HG03442 (cell line): ENCODE results near the gene E2F2.
"Not testable (repeated sequence)": the region's sequence is repeated elsewhere in the genome, so short reads cannot be mapped to it uniquely, and the experiment has no call there.

ENCODE experiments used
- ATAC-seq: cut with Tn5 transposase; IDR thresholded peaks from one replicate; pipeline ENCODE4 v1.9.1; 2021; ENCODE audit warnings: mild to moderate bottlenecking, moderate library complexity; ENCODE audit not compliant: unreplicated experiment

Gene E2F2

DNA sequence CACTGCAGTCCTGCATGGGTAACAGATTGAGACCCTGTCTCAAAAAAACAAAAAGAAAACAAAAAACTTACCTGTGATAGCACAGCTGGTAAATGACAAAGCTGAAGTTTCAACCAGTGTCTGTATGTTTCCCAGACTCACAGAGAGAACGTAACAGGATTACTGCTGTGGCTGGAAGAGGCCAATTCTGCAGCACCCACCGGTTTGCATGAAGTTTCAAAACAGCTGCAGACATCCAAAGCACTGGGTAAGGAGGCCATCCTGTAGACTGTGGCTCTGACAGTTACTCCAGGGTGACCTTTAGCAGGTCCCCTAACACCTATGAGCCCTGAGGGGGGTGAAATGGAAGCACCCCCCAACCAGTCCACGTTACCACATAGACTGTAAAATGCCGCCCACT, 20.8 kb upstream of the E2F2 start:
- ATAC-seq: no peak

DNA sequence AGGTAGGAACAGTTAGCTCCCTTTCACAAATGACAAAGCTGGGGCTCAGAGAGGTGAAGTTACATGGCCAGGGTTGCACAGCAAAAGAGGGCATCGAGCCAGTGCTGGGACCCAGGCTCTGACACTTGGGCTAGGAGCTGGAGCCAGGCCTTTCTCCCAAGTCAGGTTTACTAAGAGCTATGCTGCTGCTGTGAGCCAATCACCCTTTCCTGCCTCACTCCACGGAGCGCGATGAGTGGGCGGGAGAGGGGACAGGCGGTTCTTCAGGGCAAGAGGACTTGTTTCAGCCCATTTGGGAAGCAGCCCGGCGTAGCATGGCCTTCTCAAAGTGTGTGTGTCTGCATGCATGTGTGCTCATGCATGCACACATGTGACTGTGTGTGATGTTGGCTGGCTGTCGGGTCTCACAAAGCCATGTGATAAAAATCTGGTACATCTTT, 17.7 kb upstream of the E2F2 start:
- no peak for ATAC-seq

DNA sequence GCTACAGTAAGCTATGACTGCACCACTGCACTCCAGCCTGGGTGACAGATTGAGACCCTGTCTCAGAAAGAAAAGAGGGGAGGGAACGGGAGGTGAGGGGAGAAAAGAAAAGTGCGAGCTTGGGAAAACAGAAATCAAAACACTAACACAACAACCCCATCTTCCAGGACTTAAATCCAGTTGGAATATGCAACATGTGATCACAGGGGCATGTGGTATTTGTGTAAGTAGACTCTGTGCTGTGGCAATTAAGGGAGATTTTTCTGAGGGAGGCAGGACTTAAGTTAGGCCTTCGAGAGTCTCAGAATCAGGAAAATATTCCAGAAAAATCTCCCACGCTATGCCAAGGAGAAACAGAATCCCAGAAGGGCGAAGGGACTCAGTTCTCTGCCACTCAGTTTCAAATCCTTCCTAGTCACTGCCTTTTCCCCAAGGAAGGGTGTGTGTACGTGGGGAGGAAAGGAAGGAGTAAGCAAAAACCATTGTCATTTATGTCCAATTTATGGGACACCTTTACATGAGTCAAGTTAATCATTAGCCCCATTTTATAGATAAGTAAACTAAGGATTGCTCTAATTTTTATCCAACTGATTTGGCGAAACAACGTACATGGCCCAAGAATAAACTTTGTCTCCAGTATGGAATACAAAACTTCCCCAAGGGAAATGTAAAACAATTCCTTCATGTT, 16.0 kb upstream of the E2F2 start:
- ATAC-seq: no peak

DNA sequence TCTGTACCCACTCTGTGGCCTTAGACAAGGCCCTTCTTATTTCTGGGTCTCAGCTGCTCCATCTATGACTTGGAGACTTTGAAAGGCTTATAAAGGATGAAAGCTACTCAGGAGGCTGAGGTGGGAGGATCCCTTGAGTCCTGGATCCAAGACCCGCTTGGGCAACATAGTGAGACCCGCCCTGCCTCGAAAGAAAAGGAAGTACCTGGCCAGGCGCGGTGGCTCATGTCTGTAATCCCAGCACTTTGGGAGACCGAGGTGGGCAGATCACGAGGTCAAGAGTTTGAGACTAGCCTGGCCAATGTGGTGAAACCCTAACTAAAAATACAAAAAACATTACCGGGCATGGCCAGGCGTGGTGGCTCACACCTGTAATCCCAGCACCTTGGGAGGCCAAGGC, 14.8 kb upstream of the E2F2 start:
- no peak for ATAC-seq

DNA sequence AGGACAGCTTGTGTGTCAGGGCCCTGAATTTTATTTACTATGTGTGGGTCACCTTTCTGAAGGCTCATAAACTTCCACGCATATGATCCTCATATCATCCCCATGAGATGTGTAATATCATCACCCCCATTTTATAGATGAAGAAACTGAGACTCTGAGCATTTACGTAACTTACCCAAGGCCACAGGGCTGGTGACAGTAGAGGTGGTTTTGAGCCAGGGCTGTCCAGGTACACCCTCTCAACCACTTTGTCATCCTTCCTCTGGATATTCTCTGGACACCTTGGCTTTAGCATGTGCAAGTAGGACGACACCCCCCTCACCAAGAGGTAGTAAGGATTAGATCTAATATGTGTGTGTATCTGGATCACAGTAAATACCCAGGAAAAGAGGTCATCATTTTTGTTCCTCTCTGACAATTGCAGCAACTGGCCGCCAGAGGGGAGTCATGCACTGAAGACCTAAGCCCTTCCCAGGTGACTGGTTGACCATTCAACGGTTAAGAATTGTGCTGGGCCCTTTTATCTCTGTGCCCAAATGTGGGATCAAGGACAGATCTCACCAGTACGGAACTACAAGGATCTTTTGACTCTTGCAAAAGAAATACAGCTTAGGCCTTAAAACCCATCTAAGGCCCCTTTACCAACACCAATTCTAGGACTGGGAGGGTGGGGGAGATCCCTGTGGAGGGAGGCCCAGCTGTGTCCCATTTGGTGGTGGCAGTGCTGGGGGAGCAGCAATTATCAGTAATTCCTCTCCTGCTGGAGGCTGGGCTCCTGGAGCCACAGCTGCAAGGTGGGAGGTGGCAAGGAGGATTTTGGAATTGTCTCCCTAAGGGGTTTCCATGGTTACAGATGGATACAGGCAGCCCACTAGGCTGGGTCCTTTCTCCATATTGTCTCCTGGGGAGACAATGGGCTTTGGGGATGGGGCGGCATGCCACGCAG, 13.7 kb upstream of the E2F2 start:
- no peak for ATAC-seq

DNA sequence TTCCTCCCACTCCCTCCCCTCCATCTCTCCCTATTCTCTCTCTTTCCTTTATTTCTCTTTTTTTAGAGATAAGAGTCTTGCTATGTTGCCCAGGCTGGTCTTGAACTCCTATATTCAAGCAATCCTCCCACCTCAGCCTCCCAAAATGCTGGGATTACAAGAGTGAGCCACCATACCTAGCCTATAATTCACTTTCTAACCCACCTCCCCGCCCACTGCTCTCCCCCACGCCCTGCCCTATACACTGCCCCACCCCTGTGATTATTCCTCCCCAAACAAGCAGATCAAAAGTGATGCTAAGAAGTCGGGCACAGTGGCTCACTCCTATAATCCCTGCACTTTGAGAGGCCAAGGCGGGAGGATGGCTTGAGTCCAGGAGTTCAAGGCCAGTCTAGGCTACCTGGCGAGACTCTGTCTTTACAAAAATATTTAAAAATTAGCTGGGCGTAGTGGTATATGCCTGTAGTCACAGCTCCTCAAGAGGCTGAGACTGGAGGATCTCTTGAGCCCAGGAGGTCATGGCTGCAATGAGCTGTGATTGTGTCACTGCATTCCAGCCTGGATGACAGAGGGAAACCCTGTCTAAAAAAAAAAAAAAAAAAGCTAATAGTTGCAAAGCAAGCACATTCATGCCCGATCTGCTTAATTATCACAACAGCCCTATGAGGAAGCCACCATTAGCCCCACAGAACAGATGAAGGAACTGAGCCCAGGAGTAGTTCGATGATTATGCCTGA, 12.8 kb upstream of the E2F2 start:
- ATAC-seq: no peak

DNA sequence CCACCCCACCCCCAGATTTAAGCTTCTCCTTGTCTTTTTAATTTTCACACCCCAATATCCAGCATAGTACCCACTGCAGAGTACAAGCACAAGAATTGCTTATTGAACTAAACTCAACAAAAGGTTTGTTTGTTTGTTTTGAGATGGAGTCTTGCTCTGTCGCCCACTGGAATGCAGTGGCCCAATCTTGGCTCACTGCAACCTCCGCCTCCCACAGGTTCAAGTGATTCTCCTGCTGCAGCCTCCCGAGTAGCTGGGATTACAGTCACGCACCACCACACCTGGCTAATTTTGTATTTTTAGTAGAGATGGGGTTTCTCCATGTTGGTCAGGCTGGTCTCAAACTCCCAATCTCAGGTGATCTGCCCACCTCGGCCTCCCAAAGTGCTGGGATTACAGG, 11.9 kb upstream of the E2F2 start:
- not testable (repeated sequence) for ATAC-seq

DNA sequence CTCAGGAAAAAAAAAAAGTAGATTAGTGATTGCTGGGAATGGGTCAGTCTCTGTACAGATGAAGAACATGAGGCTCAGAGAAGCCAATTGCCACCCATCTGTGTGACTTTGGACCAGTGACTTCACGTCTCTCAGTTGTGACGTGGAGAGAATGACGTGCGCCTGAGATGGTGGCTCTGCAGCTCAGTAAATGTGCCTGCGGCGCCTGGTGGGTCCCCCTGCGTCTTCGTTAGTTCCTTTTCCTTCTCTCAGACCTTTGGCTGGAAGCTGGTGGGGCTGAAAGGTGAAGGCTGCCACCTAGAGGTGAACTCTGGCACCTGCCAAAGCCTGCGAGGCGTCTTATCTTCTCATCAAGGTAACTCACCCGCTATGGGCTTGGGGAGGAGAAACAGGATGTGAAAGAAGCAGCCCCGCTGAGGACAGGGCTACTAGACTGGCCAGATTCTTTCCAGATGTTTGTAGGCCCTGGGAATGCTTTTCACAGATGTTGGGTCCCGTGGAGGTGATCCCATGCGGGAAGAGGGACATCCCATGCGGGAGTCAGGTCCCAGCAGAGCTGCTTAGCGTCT, 8.7 kb upstream of the E2F2 start:
- peak; percentile 75 for ATAC-seq

DNA sequence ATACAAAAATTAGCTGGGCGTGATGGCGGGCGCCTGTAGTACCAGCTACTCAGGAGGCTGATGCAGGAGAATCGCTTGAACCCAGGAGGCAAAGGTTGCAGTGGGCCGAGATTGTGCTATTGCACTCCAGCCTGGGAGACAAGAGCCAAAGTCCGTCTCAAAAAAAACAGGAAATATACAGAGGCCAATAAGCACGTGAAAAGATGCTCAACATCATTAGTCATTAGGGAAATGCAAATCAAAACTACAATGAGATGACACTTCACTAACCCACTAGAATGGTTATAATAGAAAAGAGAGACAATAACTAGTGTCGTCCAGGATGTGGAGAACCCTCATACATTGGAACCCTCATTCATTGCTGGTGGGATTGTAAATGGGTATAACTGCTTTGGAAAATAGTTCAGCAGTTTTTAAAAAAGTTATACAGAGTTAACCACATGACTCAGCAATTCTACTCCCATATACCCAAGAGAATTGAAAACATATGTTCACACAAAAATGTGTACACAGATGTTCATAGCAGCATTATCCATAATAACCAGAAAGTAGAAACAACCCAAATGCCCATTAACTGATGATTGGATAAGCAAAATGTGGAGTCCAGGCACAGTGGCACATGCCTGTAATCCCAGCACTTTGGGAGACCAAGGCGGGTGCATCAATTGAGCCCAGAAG, 6.4 kb upstream of the E2F2 start:
- ATAC-seq: no peak

DNA sequence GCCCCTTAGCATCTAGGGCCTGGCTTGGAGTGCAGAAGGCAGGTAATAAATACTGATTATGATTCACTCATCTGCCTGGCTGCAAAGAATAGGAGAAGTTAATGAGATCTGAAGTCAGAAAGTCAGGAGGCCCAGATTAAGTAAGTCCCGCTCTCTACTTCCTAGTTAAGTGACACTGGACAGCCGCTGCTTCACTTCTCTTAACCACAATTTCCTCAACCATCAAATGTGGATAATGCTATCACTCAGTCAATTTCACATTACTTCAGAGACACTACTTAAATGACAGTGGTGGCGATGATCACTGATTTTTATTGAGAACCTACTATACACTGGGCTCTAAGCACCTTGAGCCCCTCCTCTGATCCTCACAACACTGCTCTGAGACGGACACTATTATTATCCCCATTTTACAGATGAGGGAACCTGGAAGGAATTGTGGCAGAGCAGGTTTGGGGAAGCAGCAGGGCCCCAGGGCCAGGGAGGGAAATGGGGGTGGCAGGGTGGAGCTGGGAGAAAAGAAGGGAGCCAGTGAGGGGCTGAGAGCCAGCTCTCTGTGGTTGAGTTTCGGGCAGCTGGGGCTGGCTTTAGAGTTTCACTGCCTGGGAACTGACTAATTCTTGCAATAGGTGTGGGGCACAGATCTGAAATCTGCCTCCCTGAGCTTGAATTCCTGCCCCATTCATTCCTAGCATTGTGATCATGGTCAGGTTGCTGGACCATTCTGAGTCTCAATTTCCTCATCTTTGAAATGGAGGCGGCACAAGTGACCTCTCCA, 2.4 kb upstream of the E2F2 start:
- no peak for ATAC-seq

DNA sequence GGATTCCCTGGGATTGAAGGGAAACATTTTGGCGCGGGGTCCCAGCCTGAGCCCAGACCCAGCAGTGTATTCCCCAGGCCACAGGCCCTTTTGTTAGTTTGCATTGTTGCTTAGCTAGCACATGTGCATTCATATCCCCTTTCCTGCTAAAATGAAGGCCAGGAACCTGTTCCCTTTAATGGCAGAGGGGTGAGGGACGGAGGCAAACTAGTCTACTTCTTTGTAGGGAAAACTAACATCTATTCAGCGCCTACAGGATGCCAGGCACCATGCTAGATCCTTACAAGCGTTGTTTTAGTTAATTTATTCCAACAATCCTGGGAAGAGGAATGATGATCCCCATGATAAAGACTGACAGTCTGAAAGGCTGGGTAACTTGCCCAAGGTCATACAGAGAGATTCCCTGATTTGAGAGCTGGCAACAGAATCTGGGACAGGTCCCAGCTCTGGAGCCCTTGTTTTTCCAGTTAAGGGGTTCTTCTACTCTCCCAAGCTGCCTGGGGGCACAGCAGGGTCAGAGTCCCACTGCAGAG, 595 bp upstream of the E2F2 start:
- no peak for ATAC-seq

DNA sequence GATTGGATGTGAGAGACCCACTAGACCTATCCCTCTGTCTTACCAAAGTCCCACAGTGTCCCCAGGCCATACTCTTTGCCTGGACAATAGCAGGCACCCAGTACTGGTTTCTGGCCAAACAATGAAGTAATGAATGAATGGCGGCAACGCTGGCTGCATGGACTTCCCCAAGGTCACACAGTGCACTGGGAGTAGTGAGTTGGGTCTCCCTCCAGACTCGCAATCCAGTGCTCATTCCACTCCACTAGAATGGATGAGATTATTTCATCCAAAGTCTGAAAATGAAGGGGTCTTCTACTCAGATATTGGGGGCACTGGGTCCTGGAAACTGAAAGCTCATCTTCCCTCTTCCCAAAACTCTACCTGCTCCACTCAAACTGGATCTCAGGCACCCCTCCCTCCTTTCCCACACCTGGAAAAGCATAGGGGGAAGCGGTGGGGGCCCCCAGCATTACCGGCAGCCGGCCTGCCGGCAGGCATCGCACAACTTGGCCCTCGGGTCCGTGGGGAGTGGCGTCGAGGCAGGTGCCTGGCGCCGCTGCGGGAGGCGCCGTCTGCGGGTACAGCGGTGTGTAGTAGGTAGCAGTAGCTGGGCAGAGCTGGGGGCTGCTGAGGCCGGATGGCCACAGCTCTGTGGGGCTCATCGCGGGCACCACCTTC, 816 bp downstream of the E2F2 start:
- ATAC-seq: no peak

DNA sequence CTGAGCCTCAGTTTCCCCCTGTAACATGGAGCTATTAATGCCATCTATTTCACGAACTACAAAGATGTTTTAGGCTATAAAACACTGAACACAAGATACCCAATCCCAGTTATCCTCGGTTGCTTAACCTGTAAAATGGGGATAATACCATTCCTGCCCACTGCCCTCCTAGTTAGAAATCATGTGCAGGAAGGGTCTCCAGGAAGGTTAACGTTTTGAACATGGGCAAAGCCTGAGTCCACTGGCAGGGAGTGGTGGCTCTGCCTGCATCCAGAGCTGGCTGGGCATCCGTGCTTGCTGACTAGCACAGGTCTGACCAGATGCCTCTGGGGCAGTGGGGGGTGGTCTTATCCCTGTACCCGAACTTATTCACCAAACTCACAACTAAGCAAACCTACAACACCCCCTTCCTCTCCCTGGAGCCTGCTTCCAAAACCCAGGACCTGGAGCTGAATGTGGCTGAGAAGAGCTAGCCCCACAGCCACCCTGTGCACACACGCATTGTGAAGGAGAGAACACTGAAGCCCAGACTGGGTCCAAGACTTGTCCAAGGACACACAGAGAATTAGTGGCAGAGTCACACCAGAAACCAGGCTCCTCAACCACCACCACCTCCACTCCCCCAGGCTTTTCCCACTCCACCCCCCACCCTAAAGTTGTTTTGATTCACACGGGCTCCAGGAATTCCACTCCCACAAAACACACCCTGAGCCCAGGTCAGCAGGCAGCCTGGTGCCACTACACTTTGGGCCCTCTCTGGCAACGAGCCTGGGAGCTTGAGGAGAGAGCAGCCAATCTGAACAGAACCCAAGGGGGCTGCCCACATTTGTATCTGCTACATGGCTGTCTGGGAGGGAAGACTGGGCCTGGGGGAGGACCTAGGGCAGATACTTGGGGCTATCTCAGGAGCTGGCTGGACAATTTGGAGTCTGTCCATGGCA, 1.6 kb downstream of the E2F2 start:
- ATAC-seq: no peak

DNA sequence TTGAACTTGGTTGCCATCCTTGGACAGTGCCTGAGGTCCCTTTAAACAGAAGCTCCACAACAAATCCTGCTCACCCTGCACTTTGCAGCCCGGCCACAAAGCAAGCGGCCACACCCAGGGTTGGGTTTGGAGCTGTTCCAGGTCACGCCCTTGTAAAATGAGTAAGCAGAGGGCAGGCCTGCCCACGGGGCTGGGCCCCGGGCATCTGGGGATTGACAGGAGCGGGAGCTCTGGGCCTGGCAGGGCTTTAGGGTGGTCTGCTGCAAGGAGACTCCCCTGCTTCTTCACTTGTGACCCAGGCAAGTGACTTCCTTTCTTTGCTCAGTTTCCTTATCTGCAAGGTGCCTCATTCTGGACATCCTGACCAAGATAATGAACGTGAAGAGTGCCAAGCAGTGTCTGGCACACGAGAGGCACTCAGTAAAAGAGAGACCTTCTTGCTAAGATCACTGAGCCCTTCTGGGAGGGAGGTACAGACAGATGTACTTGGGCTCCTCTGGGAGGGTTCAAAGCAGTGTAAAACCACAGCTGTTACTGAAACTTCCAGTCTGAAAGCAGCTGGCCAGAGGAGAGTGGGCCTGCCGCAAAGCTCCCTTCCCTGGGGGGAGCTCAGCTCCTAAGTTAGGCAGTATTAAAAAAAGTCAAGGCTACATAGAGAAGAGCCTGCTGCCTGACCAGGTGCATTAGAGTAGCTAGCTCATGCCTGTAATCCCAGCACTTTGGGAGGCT, 2.6 kb downstream of the E2F2 start:
- ATAC-seq: no peak

DNA sequence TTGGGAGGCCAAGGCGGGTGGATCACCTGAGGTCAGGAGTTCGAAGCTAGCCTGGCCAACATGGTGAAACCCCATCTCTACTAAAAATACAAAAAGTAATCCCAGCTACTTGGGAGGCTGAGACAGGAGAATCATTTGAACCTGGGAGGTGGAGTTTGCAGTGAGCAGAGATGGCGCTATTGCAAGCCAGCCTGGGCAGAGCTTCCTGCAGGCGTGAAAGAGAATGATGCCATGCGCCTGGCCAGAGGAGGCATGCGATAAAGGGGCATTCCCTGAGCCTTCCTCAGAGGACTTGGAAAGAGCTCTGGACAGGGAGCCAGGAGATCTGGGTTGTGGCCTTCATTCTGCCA, 3.2 kb downstream of the E2F2 start:
- no peak for ATAC-seq

DNA sequence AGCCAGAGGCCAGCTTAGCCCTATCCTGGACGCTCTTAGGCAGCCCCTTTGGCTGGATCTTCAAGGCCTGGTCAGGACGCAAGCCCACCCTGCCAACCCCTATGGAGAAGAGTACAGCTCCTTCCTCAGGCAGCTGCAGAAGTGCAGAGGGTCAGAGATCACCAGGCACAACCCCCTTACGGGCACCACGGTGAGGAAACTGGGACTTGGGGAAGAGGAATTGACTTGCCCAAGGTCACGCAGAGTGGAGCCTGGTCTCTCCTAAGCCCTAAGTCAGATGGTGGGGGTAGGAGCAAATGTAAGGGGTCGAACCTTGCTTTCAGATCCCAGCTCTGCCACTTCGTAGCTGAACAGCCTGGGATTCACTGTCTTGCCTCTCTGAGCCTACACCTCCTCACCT, 3.7 kb downstream of the E2F2 start:
- ATAC-seq: no peak

DNA sequence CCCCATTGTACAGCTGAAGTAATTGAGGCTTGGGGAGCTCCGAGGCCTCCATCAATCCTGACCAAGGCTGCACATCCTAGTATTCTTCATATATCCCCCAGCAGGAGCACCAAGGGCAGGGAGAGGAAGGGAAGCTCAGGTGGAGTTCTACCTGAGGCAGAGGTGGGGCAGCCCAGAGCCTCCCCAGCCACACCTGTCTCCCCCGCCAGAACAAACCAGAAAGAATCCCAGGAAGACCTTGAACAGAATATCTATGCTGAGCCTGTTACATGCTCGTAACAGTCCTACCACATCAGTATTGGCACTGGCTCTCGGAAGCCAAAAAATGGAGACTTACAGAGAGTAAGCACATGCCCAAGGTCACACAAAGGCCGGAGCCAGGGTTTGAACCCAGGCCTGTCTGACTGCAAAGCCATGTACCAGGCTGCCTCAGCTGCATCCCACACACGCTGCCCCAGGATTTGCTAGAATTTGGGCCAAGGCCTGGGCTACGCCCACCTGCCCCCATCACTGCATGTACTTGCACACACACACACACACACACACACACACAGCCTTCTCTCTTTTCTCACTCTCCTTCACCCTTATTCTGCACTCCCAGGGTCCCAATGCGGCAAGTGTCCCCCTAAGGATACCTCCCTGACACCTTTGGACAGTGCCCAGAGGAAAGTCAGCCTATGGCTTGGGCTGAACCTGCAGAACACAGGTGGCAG, 4.5 kb downstream of the E2F2 start:
- no peak for ATAC-seq
